GM12891 (cell line): Measurements from ENCODE around the gene MEX3B.

Experiments
- PAX5 ChIP-seq: IDR thresholded peaks from 2 replicates; pipeline ENCODE4 v1.6.1; 2011; ENCODE audit warnings: low read length, moderate library complexity, mild to moderate bottlenecking; ENCODE audit not compliant: insufficient read depth, severe bottlenecking
- POLR2A ChIP-seq: IDR thresholded peaks from 2 replicates; pipeline ENCODE4 v1.6.1; 2011; ENCODE audit warnings: low read depth, low read length, control low read depth
- POLR2AphosphoS5 ChIP-seq: IDR thresholded peaks from 2 replicates; pipeline ENCODE4 v1.6.1; 2011; ENCODE audit warnings: low read depth, low read length, control low read depth
- TAF1 ChIP-seq: IDR thresholded peaks from 2 replicates; pipeline ENCODE4 v1.6.1; 2011; ENCODE audit warnings: low read depth, low read length, control low read depth

GRCh38 chr15:82044373-82045178, 1.2 kb downstream of the MEX3B start:
- TF ChIP-seq POLR2AphosphoS5 (no peak), POLR2A (no peak), TAF1 (no peak), PAX5 (no peak)
